H1 (cell line): ENCODE measurements around the gene LCP1.

ENCODE experiments used
- ATF2 ChIP-seq: IDR thresholded peaks from 2 replicates; pipeline ENCODE4 v1.6.1; 2012; ENCODE audit warnings: low read length, inconsistent platforms
- CTCF ChIP-seq, 3 experiments: IDR thresholded peaks; 1 replicate in 2 of 3; 2 replicates in 1 of 3; pipeline versions ENCODE4 v1.5.1 to v1.6.1; 2011; ENCODE audit warnings: low read length in 3 of 3, mild to moderate bottlenecking in 3 of 3, inconsistent platforms in 2 of 3, low read depth in 1 of 3, moderate library complexity in 1 of 3; ENCODE audit not compliant: insufficient read depth in 1 of 3; ENCODE audit errors: control extremely low read depth in 1 of 3
- KDM5A ChIP-seq: fragments of 200-600 bp; IDR thresholded peaks from 2 replicates; pipeline ENCODE4 v1.7.1; 2012; ENCODE audit warnings: mild to moderate bottlenecking, low read length, inconsistent platforms, mixed read lengths
- SIN3A ChIP-seq, 2 experiments: IDR thresholded peaks in 1 of 2; conservative IDR thresholded peaks in 1 of 2; 2 replicates each; pipeline ENCODE4 v1.6.1; 2011 to 2012; ENCODE audit warnings: low read length in 2 of 2, improper control_type of control experiment in 1 of 2, low read depth in 1 of 2, mild to moderate bottlenecking in 1 of 2

GRCh38 chr13:46169758-46170157 is 12.2 kb downstream of the LCP1 start:
- TF ChIP-seq ATF2 (no peak), KDM5A (no peak), CTCF (IDR thresholded peaks at IDR 0.05; ENCODE audit: control extremely low read depth in 1 of 3, insufficient read depth in 1 of 3, low read depth in 1 of 3, low read length in 3 of 3) (no peak), SIN3A (conservative IDR thresholded peaks at IDR 0.05 in 1 of 2, IDR thresholded peaks at IDR 0.05 in 1 of 2; ENCODE audit: low read depth in 1 of 2, low read length in 2 of 2) (no peak)
